GM18511 (cell line): Measurements from ENCODE around the gene ZSWIM4.

Source experiments
- ATAC-seq: cut with Tn5 transposase; IDR thresholded peaks from one replicate; pipeline ENCODE4 v1.9.1; 2021; ENCODE audit warnings: mild to moderate bottlenecking, moderate library complexity; ENCODE audit not compliant: unreplicated experiment

Gene ZSWIM4

DNA sequence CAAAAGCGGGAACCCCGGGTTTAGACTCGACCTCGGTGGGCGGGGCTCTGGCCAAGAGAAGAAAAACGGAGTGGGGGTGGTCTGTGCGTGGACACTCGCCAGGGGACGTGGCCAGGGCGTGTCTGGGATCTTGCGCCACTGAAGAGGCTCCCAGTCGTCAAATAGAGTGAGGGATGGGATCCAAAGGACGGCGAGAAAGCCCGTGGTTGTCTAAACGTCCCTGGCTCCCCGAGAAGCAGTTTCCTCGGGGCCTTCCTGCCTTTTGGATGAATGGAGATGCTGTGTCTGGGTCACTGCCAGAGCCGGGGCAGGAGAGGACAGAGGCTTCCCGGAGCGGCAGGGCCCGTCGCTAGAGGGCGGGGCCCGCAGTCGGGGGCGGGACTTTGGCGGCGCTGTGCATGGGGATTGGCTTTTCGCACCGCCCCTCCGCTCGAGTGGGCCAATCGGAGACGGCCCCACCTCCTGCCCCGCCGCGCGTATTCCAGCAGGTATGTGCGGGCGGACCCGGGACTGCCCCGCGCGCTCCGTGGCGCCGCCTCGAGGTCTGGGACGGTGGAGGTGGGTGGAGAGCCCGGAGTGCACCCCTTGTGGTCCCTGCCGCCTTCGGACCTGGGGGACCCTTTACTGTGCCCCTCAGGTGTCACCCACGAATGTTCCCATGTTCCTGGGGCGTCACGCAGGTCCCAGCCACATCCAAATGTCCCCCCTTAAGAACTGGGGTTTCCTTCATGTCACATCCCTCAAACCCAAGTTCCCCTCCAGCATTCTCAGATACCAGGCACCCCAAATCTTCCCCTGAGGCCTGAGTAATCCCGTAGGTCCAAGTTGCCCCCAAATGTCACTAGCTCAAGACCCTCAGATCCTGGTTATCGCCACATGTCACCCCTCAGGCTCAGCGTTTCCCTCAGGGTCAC, 38.3 kb downstream of the ZSWIM4 start:
- peak; percentile 85 for ATAC-seq

DNA sequence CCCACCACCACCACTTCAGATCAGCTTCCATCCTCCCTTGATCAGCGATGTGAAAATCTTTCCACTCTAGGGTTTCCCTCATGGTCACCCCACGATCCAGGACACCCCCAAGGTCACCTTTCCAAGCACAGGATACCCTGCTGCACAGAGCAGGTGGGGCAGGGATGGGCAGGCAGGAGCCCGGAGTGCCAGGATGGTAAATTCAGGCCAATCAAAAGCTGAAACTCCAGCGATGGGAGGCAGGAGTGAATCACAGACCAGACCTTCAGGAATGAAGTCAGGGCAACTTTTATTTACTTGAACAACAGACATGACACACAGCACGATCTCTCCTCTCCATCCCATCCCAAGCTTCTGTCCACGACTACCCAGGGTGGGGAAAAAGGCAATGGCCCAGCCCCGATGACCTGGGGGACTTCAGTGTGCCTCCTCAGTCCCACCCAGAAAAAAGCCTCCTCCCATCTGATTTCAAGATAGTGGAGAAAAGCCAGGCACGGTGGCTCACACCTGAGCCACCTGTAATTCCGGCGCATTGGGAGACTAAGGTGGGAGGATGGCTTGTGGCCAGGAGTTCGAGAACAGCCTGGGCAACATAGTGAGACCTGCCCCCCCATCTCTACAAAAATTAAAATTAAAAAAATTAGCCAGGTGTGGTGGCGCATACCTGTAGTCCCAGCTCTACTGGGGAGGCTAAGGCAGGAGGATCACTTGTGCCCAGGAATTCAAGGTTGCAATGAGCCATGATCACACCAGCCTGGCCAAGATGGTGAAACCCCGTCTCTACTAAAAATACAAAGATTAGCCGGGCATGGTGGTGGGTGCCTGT, 39.2 kb downstream of the ZSWIM4 start:
- no peak for ATAC-seq

DNA sequence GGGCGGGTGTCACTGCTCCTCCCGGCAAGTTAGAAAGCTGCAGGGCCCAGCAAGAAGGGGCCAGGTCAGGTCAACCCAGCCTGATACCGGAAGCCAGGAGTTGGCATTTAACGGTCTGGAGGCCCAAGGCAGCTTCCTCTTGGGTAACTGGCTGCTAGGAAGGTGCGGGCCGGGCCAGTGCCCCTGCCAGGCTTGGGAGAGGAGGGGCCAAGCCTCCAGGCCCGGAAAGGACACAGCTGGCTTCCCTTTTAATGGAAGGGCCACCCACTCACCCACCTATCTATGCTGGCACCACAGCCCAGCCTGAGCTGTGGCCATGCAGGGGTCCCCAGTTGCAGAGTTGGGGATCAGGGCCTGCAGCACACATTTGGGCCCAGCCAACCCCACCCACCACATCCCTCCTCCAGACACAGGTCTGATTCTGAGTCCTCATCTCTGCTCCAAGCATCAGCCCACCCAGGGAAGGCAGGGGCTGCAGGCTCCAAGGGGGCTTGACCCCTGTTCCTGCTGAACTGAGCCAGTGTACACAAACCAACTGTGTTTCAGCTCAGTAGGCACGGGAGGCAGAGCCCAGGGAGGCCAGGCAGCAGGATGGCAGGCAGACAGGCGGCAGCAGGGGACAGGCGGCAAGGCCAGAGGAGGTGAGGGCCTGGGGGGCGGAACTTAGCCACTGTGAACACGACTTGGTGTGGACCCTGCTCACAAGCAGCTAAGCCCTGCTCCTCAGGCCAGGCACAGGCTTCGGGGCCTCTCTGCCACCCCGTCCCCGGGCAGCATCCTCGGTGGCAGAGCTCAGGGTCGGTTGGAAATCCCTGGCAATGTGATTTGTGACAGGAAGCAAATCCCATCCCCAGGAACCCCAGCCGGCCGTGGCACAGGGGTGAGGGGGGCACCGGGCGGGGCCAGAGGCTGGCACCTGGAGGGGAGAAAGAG, 40.8 kb downstream of the ZSWIM4 start:
- ATAC-seq, result no peak

DNA sequence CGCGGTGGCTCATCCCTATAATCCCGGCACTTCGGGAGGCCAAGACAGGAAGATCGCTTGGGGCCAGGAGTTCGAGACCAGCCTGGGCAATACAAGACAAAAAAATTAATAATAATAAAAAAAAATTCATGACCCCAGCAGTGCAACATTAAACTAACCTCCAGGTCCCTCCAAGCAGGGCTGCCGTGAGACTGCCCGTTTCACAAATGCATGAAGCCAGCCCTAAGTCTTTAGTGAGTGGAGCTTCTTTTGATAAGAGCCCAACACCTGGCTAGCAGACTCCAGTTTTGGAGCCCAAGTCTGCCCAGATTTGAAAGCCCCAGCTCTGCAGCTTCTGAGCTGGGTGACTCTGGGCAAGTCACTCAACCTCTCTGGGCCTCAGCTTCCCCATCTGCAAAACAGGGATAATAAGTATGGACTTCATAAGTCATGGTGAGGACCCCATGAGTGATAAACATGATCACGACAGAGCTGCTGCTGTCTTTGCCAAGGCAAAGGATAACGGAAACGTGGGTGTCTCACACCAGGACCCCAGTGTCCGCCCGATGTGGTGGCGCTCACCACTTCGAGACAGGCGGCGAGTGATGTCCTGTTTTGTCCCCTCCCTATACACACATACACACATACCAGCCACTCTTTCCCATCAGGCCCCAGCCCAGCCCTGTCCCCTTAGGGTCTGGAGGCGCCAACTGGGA, 43.3 kb downstream of the ZSWIM4 start:
- ATAC-seq, result no peak

DNA sequence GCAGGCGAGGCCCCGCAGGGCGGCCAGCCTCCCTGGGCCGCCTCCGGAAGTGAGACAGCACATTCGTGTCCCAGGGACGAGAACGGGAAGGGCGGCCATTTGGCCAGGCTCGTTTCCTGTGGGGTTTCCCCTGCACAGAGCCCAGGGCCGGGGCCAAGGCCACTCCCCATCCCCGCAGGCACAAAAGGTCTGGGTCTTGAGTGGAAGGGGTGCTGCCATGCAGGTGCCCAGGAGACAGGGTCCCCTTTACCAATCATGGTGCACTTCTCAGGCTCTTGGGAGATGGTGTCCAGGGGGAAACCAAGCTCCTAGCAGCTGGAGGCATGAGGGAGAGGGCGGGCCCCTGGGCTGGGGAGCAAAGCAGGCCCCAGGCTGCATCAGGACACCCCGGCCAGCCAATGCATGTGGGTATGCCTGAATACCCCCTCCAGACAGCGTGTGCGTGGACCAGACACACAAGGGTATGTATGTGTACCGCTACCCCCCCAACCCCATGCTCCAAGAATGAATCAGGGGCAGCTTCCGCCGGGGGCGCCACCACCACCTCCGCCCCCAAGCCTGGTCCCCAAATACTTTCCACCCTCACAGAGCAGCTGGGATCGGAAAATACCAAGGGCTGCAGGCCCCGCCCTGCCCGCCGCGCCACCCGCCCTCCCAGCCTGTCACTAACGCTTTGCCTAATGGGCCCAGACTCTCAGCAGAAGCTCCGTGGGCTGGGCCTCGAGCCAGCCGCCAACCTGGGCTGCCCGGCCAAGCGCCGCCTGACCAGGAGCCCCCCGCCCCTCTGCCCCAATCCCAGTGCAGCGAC, 44.1 kb downstream of the ZSWIM4 start:
- ATAC-seq, result peak; percentile 56

DNA sequence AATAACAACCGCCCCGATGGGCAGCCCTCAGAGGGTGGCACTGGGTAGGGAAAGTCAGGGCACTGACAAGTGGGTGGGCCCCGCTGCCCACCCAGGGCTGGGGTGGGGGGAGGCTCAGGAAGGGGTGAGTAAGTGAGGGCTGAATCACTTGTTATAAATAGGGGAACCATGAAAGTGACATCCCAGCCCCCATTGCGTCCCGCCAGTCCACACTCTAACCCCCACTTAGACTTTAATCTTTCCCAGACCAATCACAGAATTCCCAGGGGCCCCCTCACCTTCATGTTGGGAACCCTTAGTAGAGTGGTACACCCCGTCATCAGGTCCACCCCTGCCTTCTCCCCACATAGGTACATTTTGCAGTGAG, 44.7 kb downstream of the ZSWIM4 start:
- no peak for ATAC-seq

DNA sequence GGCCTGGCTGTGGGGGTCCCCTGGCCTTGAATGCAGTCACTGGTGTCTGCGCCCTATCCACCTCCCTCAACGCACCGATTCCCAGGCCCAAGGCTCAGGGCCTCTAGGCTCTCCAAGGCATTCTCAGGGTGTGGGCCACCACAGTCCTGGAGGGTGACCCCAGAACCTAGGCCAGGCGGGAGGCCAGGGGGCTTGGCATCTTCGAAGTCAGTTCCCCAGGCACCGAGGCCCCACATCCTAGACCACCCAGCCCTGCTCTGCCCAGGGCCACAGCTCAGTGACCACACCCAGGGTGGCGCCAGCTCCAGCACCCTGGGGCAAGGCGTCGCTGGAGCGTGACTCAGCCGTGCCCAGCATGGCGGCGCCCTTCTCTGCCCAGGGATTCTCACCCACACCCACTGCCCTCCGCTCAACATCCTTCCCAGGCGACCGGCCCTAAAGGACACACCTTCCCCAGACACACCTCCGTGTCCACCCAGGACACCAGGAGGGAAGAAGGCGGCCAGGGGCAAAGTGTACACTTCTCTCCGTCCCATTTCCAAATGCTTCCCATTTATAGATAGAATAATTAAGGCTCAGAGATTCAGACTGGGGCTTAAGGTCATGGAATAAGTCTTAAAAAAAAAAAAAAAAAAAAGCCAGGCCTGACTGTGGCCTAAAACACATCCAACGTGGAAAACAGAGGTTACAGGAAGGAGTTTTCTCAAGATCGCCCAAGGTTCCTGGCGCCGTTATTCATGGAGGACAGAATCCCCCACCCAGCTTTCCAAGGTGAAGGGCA, 45.3 kb downstream of the ZSWIM4 start:
- no peak for ATAC-seq

DNA sequence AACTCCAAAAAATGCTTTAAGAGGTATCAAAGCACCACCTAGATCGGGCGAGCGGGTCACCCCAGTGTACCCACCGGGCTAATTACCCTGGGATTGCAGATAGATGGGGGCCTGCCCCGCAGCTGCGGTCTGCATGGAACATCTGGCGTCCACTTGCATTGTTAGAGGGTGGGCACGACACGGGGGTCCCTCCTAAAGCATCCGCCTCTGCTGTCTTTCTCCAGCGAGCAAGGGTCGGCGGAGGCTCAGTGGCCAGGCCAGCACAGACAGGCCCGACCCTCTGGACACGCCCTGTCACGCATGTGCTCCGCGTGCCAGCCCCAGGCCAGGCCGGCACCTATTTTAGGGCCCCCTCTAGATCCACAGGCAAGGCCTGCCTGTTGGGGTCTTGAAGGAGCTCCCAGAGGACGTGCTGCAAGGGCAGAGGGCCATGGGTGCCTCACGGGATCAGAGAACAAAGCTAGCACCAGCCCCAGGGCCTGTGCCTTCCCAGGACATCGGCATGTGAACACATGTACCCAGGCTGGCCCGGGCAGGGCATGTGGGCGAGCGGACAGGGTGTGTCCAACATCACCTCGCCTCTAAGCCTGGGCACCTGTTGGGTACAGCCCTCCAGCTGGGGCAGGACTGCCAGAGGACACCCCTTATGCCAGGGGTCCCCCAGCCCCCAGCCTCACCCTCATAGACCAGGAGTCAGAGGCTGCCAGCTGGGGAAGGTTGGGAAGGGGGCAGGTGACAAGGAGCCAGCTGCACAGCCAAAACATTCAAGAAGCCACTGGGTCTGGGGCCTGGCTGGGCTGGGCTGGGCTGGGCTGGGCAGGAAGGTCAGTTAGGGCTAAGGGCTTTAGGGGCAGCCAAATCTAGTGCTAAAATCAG, 46.1 kb downstream of the ZSWIM4 start:
- no peak for ATAC-seq

DNA sequence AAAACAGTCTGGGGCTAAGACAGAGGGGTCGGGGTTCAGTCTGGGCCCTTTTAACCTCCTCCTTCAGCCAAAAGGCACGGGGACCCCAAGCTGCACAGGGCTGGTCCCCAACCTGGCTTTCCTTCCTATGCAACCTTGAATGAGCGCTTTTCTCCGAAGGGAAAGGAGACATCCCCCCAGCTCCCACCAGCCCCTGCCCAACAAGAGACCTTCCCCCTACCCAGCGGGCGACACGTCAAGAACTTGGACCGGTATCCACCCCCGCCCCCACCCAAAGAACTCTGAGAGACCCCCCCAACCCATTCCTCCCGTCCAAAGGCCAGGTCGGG, 46.7 kb downstream of the ZSWIM4 start:
- no peak for ATAC-seq

DNA sequence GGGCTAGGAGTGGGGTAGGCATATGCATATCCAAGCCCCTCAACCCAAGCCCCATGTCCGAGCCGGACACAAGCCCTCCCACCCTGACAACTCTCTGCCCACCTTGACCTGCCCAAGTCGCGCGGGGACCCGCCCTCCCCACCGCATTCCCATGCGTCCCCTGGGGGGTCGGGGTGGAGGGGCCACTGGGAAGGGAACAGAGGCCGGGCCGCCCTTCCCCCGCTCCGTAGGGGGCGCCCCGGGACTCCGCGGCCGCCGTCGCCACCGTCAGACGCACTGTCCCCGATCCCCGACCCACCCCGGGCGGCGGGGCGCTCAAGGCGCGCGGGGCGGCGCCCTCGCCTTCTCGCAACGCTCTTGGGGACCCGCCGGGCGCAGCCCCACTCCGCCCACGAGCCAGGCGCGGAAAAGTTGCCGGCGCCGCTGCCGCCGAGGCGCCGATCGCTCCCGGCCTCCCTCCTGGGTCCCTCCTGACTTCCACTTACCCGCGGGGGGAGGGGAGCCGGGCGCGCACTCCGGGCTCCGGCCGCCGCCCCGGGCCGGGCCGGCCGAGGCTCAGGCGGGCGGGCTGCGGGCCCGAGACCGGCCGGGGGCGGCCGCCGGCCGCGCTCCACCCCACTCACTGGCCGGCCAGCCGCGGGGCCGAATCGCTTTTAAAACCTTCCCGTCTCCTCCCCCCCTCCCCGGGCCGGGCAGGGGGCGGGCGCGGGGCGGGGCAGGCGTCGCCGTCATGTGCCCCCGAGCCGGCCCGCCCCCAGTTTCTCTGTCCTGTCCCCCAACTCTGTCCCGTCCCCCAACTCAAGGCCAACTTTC, 47.3 kb downstream of the ZSWIM4 start:
- no peak for ATAC-seq

DNA sequence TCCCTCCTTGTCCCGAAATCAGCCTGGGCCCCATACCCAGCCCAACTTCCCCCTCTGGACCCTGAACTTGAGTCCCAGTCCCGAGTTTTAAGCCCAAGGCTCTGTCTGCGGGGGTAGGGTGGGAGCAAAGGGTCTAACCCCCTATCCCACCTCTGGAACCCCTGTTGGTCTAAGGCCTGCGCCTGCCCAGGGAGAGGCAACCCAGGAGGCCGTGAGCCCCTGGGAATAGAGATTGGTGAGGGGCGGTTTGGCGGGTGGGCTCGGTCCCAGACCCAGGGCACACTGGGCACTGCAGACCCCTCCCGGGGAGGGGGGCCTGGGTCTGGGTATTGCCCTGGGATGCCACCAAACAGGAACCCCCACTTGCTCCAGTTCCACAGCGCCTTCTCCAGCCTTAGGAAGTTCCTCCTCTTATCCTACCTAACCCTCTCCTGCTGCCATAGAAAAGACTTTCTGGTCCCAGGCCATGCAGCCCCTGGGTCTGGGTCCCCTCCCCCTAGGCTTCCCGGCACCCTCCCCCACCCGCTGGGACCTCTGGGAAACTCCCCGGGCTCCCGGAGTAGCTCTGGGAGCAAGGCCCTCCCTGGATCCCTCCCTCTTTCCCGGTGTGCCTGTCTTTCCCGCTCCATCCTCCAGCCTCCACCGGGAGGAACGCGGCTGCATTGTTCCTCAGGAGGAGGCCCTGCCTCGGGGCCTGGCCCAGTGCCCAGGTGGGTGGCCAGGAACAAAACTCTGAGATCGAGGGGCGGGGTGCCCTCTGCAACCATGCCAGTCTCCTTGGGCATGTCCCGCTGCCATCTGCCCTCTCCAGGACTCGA, 48.1 kb downstream of the ZSWIM4 start:
- no peak for ATAC-seq

DNA sequence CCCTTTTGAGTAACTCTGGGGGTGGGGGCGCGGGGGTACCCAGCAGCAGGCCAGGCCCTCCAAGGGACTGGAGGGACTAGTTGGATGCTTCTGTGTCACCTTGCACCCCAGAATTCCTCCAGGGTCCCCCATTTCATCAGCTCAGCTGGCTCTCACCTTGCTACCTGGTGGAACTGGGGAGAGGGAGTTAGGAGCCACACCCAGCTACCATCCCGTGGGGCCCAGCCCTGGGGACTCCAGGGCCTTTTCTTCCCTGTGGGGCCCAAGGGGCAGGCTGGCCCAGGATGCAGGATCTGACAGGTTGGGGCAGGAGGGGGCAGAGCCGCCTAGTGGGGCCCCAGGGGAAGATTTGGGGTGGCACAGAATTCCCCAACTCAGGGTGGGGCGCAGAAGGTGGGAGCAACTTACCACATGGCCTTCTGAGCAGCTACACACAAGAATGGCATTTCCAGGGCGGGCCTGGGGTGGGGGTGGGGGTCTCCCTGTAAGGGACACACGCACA, 48.9 kb downstream of the ZSWIM4 start:
- no peak for ATAC-seq

DNA sequence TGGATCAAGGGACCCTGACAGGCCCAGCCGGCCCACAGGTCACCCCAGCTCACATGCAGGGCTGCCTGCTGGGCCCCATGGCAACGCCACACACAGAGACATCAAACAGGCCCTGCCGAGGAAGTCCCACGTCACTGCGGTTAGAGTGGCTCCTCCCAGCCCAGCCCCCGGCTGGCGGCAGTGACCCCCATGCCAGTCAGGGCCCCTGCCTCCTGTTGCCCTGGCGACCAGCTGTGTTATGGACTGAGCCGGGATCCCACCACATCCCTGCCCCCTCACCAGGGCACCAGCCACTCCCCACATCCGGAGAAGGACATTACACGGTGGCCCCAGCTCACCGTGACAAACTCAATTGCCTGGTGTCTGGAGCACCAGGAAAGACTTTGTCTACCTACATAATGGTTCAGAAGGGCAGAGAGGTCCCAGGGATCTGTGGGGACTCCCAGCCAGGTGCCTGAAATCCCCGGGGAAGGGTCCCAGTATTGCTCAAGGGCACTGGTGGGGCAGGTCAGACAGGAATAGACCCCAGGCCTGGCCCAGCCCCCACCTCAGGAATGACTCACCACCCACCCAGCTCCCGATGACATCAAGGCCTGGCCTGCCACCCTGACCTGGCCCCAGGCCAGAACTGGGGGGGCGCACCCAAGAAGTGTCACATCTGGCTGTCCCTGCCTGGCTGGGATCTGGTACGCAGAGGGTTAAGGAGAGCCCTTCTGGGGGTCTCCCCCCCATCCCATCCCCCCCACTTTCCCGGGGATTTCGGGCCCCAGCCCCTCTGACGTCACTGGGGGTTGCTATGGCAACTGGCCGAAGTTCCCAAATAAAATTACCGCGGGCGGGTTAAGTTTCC, 51.5 kb downstream of the ZSWIM4 start:
- ATAC-seq, result peak; percentile 66

DNA sequence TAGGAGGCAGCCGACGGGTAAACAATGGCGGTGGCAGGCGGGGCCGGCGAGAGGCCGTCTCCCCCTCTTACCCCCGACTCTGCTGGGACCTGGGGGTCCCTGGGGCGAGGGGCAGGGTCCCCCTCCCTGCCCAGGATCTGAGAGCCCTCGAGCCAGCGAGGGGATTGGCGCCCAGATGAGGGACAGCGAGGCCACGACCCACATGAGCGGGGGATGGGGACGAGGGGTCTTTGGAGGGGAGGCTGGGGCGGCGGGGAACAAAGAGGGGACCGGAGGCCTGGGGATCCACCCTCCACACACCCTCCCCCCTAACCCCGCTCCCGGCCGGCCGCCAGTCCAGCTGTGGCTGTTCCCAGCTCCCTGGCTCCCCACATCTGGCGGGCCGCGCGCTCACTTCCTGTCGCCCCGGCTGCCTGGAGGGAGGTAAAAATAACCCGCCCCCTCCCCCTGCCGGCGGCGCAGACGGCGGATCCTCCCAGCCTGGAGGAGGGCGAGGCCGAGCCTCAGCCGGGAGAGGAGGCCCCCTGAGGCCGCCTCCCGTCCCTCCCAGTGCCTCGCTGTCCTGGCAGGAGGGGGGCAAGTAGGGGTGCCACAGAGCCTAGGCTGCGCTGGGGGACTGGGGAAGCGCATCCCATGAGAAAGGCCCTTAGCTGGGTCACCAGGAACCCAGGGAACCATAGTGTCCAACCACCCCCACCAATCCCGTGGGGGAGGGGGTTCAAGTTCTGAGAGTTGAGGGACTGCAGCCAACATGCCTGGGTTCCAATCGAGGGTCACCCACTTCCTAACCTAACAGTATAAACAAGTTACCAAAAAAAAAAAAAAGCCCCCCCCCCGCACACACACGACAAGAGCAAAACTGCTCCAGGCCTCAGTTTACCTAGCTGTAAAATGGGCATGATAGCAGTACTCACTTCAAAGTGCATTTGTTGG, 52.4 kb downstream of the ZSWIM4 start:
- ATAC-seq, result no peak
